Pancreas (tissue), 10 donors: ENCODE data around the gene ADD2. TPM values are rescaled to one million over a fixed set of nuclear protein-coding genes. Genes with fewer than 3 reads are reported as not detected.

Experiments used
- ATAC-seq, 4 donors: fragments of 200-7000 bp; cut with Tn5 transposase; one replicate each; pipeline versions ENCODE4 v1.8.0 to v1.9.1; 2020; ENCODE audit warnings: mild to moderate bottlenecking in 4 of 4, moderate library complexity in 4 of 4
- DNase-seq, 6 donors: peaks; one replicate each; pipeline ENCODE4 v3.0.0-alpha.2; 2020
- FAIRE-seq: peaks from 2 replicates; lab custom pipeline; 2012; peaks lifted over from hg19 to GRCh38; lab: Jason Lieb, UNC
- H3K27ac ChIP-seq, 4 donors: fragments of 200-600 bp; sonication (generic); 1 replicate in 3 of 4; 2 replicates in 1 of 4; pipeline versions ENCODE4 v1.5.0 to v1.8.0; 2020
- H3K27me3 ChIP-seq, 4 donors: fragments of 200-600 bp; one replicate each; pipeline ENCODE4 v1.8.0; 2021
- H3K36me3 ChIP-seq, 3 donors: fragments of 200-600 bp; sonication (generic) in 1 of 3; one replicate each; pipeline versions ENCODE4 v1.5.0 to v1.8.0; 2020 to 2021
- H3K4me1 ChIP-seq, 3 donors: fragments of 200-600 bp; one replicate each; pipeline ENCODE4 v1.8.0; 2021
- H3K4me3 ChIP-seq, 4 donors: fragments of 200-600 bp; sonication (generic) in 2 of 4; one replicate each; pipeline versions ENCODE4 v1.5.0 to v1.8.0; 2020 to 2021
- H3K9me3 ChIP-seq, 4 donors: fragments of 200-600 bp; one replicate each; pipeline ENCODE4 v1.8.0; 2021
- WGBS, 2 donors: extraction: QIAGEN DNeasy Blood & Tissue Kit; methylation state at CpG; one replicate each; pipeline ENCODE4 v1.1.7; 2013; 5-methylcytosine and 5-hydroxymethylcytosine counted together
- intact Hi-C, 3 donors: fragments of 100-400 bp; cut with DNase I; formaldehyde crosslinking; loops; one replicate each; pipeline versions ENCODE4 v1.11.1 to v1.14.2; 2022
- polyA plus RNA-seq, 2 donors: library from polyadenylated mRNA; stranded (reverse); fragments of 200-250 nt; gene quantifications; one replicate each; pipeline ENCODE4 v1.2.3, GENCODE V29; 2013
- total RNA-seq, 6 donors: library from RNA; stranded (reverse); fragmentation: NEBNext Ultra II Directional in 4 of 6; extraction: Animal tissue kit (Norgen Biotek cat#: 25700) in 4 of 6; gene quantifications; one replicate each; pipeline versions ENCODE4 v1.2.1 to v1.2.4, GENCODE V29; 2021 to 2023
- TF ChIP-seq, protein P1 (sequence below), 4 donors: fragments of 200-600 bp; sonication (generic) in 3 of 4; IDR thresholded peaks; one replicate each; pipeline versions ENCODE4 v1.5.0 to v1.8.0; 2021; ENCODE audit warnings: antibody characterized with exemption in 4 of 4
- donor health status: healthy with polysubstance abuse.
- donor health status: DM: no; HTN: no; CAD: no; lungs with moderate emphysema.
- donor health status: DM: no; HTN: no; CAD: no.
- donor health status: control.
- donor health status: control.
- donor health status: Bipolar disorder and iron deficiency.
- donor health status: DM: yes; HTN: yes; CAD: no.
- donor health status: DM: no; HTN: no; CAD: no.
- donor health status: DM: no; HTN: no; CAD: no.
- donor health status: DM: yes; HTN: yes; CAD: no.

The ADD2 gene
- total and polyA plus RNA-seq, 8 donors, result 0.38 to 5.5 (median 3.3) TPM

DNA sequence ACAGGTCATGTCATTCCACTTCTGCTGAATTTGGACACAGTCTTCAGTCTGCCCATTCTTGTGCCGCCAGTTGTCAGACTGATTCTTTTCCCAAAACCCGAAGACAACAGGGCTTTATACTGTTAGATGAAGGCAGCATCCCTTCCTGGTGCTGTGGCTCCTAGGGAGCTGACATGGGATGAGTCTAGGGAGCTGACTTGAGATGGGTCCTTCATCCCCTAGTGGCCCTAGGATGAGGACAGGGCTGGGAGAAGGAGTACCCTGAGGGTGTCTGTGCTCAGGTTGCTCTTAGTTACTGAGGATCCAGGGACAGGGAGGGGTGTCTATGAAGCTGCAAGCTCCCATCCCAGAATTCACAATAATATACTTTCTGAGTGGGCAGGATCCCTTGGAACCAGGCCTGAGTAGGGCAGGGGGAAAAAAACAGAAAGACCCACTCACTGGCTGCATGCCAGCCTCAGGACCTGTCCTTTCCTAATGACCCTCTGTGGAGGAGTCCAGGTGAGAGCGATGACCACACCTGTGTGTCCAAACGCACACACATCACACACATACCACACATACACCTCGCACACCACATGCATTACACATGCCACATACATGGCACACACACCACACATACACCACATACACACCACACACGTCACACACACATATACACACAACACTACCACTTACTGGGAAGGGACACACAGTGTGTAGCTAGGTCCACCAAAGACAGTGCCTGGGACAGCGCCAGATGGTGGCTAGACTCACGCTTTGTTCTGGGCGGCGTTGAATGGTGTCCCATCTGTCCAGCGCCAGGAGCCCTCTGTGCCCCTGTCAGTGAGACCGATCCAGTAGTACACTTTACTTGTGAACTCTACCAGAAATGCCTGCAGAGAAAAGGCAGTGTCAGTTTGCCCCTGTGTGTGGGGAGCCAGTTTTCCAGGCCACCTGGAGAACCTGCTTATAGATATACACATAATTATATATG is 41.3 kb upstream of the ADD2 start:
- H3K9me3 ChIP-seq, result no peaks in the 10 kb centered on the region
- no peaks in the 10 kb centered on the region for H3K36me3 ChIP-seq
- TF ChIP-seq, protein P1, sequence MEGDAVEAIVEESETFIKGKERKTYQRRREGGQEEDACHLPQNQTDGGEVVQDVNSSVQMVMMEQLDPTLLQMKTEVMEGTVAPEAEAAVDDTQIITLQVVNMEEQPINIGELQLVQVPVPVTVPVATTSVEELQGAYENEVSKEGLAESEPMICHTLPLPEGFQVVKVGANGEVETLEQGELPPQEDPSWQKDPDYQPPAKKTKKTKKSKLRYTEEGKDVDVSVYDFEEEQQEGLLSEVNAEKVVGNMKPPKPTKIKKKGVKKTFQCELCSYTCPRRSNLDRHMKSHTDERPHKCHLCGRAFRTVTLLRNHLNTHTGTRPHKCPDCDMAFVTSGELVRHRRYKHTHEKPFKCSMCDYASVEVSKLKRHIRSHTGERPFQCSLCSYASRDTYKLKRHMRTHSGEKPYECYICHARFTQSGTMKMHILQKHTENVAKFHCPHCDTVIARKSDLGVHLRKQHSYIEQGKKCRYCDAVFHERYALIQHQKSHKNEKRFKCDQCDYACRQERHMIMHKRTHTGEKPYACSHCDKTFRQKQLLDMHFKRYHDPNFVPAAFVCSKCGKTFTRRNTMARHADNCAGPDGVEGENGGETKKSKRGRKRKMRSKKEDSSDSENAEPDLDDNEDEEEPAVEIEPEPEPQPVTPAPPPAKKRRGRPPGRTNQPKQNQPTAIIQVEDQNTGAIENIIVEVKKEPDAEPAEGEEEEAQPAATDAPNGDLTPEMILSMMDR (IDR thresholded peaks at IDR 0.05), result no peak
- FAIRE-seq, result no peak
- H3K4me1 ChIP-seq, result no peaks in the 10 kb centered on the region
- 86 to 91% methylated on average over 12 of the region's 12 CpGs for WGBS, 2 donors
- H3K27ac ChIP-seq, result no peak overlapping the region
- no peak for DNase-seq
- H3K4me3 ChIP-seq, result no peak overlapping the region
- intact Hi-C loops, result no loop called here
- no peak for ATAC-seq
- H3K27me3 ChIP-seq, result no peaks in the 10 kb centered on the region

DNA sequence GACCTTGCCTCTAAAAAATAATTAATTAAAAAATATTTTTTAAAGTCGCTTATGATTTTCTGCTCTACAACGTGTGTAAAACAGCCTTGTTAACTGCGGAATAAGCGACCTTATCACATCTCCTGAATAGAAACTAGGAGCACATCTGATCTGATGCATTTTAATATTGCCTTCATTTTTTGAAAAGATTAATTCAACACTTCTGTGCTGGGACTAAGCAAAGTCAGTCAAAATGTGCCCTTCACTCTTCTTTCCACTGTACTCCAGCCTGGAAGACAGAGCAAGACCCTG is 39.8 kb upstream of the ADD2 start:
- DNase-seq (no peak), FAIRE-seq (no peak), ATAC-seq (no peak)
- TF ChIP-seq, protein P1 (IDR thresholded peaks at IDR 0.05), result no peak
- Histone ChIP-seq H3K27ac (no peak overlapping the region), H3K4me1 (no peaks in the 10 kb centered on the region), H3K4me3 (no peak overlapping the region), H3K9me3 (no peaks in the 10 kb centered on the region), H3K36me3 (no peaks in the 10 kb centered on the region), H3K27me3 (no peaks in the 10 kb centered on the region)
- intact Hi-C loops, result no loop called here
- WGBS, 2 donors, result 86 to 93% methylated on average over 4 of the region's 4 CpGs

DNA sequence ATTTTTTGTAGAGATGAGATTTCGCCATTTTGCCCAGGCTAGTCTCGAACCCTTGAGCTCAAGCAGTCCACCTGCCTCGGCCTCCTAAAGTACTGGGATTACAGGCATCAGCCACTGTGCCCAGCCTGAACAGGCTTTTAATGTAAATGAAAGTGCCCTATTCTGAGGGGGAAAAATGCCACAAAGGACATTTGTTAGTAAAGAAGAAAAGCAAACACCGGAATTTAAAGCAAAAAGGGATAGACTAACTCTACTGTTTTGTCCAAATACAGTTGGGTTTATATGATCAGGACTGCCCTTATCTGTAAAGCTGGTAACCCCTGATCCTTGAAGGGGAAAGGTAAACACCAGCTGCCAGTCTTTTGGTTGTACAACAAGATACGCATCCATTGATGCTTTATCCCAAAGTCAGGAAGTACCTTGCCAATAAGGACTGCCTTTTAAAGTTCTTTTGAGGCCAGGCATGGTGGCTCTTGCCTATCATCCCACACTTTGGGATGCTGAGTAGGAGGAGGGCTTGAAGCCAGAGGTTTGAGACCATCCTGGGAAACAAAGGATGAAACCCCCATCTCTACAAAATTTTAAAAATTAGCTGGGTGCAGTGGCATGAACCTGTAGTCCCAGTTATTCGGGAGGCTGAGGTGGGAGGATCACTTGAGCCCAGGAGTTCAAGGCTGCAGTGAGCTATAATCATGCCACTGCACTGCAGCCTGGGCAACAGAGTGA is 39.3 kb upstream of the ADD2 start:
- DNase-seq, result no peak
- Histone ChIP-seq H3K27ac (no peak overlapping the region), H3K4me1 (no peaks in the 10 kb centered on the region), H3K9me3 (no peaks in the 10 kb centered on the region), H3K27me3 (no peaks in the 10 kb centered on the region), H3K4me3 (no peak overlapping the region), H3K36me3 (no peaks in the 10 kb centered on the region)
- intact Hi-C loops, result no loop called here
- 72 to 82% methylated on average over 6 of the region's 6 CpGs for WGBS, 2 donors
- no peak for ATAC-seq
- no peak for FAIRE-seq
- TF ChIP-seq, protein P1 (IDR thresholded peaks at IDR 0.05), result no peak

DNA sequence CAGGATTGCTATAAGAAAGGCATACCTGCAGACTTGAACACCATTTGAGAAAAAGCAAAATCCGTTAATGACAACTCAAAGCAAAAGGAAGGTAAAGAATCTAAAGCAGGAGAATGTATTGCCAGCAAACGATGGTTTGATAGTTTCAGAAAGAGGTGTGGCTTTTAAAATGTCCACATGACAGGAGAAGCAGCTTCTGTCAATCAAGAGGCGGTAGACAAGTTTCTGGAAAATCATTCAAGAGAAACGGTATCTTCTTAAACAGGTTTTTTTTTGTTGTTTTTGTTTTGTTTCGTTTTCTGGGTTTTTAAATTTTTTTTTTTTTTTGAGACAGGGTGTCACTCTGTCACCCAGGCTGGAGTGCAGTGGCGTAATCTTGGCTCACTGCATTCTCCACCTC is 38.6 kb upstream of the ADD2 start:
- DNase-seq (no peak), FAIRE-seq (no peak), ATAC-seq (no peak)
- H3K36me3 ChIP-seq, result no peaks in the 10 kb centered on the region
- H3K9me3 ChIP-seq, result no peaks in the 10 kb centered on the region
- no peak overlapping the region for H3K4me3 ChIP-seq
- no peaks in the 10 kb centered on the region for H3K4me1 ChIP-seq
- no peaks in the 10 kb centered on the region for H3K27me3 ChIP-seq
- H3K27ac ChIP-seq, result no peak overlapping the region
- TF ChIP-seq, protein P1 (IDR thresholded peaks at IDR 0.05), result no peak
- WGBS, 2 donors, result 70 to 72% methylated on average over 6 of the region's 6 CpGs
- intact Hi-C loops, result no loop called here
